HEK293 (cell line): ENCODE data around the gene ARHGAP10.

Source experiments
- CTCF ChIA-PET: fragments of 350-600 bp; formaldehyde crosslinking; extraction: SDS; loops from one replicate; lab custom pipeline; 2021; ENCODE audit warnings: antibody characterized with exemption; lab: Yijun Ruan, JAX
- POLR2A ChIA-PET: fragments of 300-600 bp; formaldehyde crosslinking; extraction: SDS; loops from one replicate; lab custom pipeline; 2020; ENCODE audit warnings: antibody characterized with exemption, inconsistent platforms; lab: Yijun Ruan, JAX
- H3K27ac ChIP-seq: fragments of 200-500 bp; sonication (Bioruptor generic); 2 replicates; pipeline ENCODE4 v1.5.1; 2014; ENCODE audit warnings: low read depth, low read length, control low read depth, inconsistent platforms; ENCODE audit errors: extremely low read depth
- H3K36me3 ChIP-seq, 2 experiments: fragments of 200-500 bp in 1 of 2; sonication (Bioruptor generic) in 1 of 2; 1 replicate in 1 of 2; 2 replicates in 1 of 2; pipeline ENCODE4 v1.5.1; 2014 to 2017; ENCODE audit warnings: inconsistent platforms in 2 of 2, low read length in 2 of 2; ENCODE audit not compliant: control insufficient read depth in 2 of 2, insufficient read depth in 1 of 2
- H3K4me1 ChIP-seq: fragments of 200-500 bp; sonication (Bioruptor generic); 2 replicates; pipeline ENCODE4 v1.5.1; 2014; ENCODE audit warnings: mild to moderate bottlenecking, low read length, inconsistent platforms; ENCODE audit not compliant: control insufficient read depth, insufficient read depth
- H3K4me3 ChIP-seq: 2 replicates; pipeline ENCODE4 v1.5.1; 2011; ENCODE audit warnings: low read depth, mild to moderate bottlenecking, control low read depth, low read length, moderate library complexity
- H3K9me3 ChIP-seq: fragments of 200-500 bp; sonication (Bioruptor generic); 2 replicates; pipeline ENCODE4 v1.5.1; 2014; ENCODE audit warnings: low read depth, low read length, inconsistent platforms; ENCODE audit not compliant: control insufficient read depth, insufficient read depth
- ATF2 ChIP-seq: fragments of 450-650 bp; formaldehyde crosslinking; IDR thresholded peaks from 2 replicates; pipeline ENCODE4 v1.5.1; 2016; ENCODE audit warnings: missing biosample characterization, missing genetic modification characterization, low read depth
- PBX3 ChIP-seq: sonication (generic); formaldehyde crosslinking; IDR thresholded peaks from 2 replicates; pipeline ENCODE4 v1.8.1; 2022; ENCODE audit warnings: mild to moderate bottlenecking, moderate library complexity, missing genetic modification reagents
- ZBTB11 ChIP-seq: fragments of 450-650 bp; formaldehyde crosslinking; conservative IDR thresholded peaks from 2 replicates; pipeline ENCODE4 v1.5.1; 2016; ENCODE audit warnings: low read depth, missing biosample characterization, missing genetic modification characterization
- ZBTB17 ChIP-seq: fragments of 450-650 bp; formaldehyde crosslinking; IDR thresholded peaks from 2 replicates; pipeline ENCODE4 v1.5.1; 2016; ENCODE audit warnings: missing biosample characterization, missing genetic modification characterization
- ZBTB26 ChIP-seq: fragments of 450-650 bp; formaldehyde crosslinking; optimal IDR thresholded peaks from 2 replicates; pipeline ENCODE3; 2016; ENCODE audit warnings: missing biosample characterization, mild to moderate bottlenecking, missing genetic modification characterization
- ZFP37 ChIP-seq: fragments of 450-650 bp; formaldehyde crosslinking; IDR thresholded peaks from 2 replicates; pipeline ENCODE4 v1.5.1; 2016; ENCODE audit warnings: missing biosample characterization, missing genetic modification characterization
- ZNF211 ChIP-seq: fragments of 450-650 bp; formaldehyde crosslinking; IDR thresholded peaks from 2 replicates; pipeline ENCODE4 v1.5.1; 2016; ENCODE audit warnings: low read depth, missing biosample characterization, missing genetic modification characterization
- ZNF473 ChIP-seq: fragments of 450-650 bp; formaldehyde crosslinking; IDR thresholded peaks from 2 replicates; pipeline ENCODE4 v1.5.1; 2017; ENCODE audit warnings: missing biosample characterization, missing genetic modification characterization
- ZNF529 ChIP-seq: fragments of 450-650 bp; formaldehyde crosslinking; IDR thresholded peaks from 2 replicates; pipeline ENCODE4 v1.5.1; 2017; ENCODE audit warnings: missing genetic modification characterization, missing biosample characterization; ENCODE audit not compliant: insufficient replicate concordance
- ZNF549 ChIP-seq: fragments of 450-650 bp; IDR thresholded peaks from 2 replicates; pipeline ENCODE4 v1.5.1; 2018; ENCODE audit warnings: missing biosample characterization, missing genetic modification characterization, mild to moderate bottlenecking, inconsistent platforms, moderate library complexity
- ZNF580 ChIP-seq: fragments of 450-650 bp; formaldehyde crosslinking; IDR thresholded peaks from 2 replicates; pipeline ENCODE4 v1.5.1; 2016; ENCODE audit warnings: missing biosample characterization, missing genetic modification characterization
- ZNF623 ChIP-seq: fragments of 450-650 bp; formaldehyde crosslinking; IDR thresholded peaks from 2 replicates; pipeline ENCODE4 v1.5.1; 2016; ENCODE audit warnings: missing biosample characterization, missing genetic modification characterization
- ZNF654 ChIP-seq: fragments of 450-650 bp; formaldehyde crosslinking; IDR thresholded peaks from 2 replicates; pipeline ENCODE4 v1.5.1; 2016; ENCODE audit warnings: low read depth, missing biosample characterization, missing genetic modification characterization
- ZNF704 ChIP-seq: fragments of 450-650 bp; formaldehyde crosslinking; IDR thresholded peaks from 2 replicates; pipeline ENCODE4 v1.5.1; 2016; ENCODE audit warnings: missing biosample characterization, missing genetic modification characterization
- ZNF768 ChIP-seq: fragments of 450-650 bp; formaldehyde crosslinking; IDR thresholded peaks from 2 replicates; pipeline ENCODE4 v1.5.1; 2018; ENCODE audit warnings: missing biosample characterization, mild to moderate bottlenecking, missing genetic modification characterization
- ZNF830 ChIP-seq: fragments of 450-650 bp; IDR thresholded peaks from 2 replicates; pipeline ENCODE4 v1.5.0; 2018; ENCODE audit warnings: missing biosample characterization, missing genetic modification characterization, low read depth, mild to moderate bottlenecking, moderate library complexity
- ZNF837 ChIP-seq: fragments of 450-650 bp; formaldehyde crosslinking; IDR thresholded peaks from 2 replicates; pipeline ENCODE4 v1.5.1; 2016; ENCODE audit warnings: missing biosample characterization, missing genetic modification characterization

Gene ARHGAP10

GRCh38 chr4:147960971-147961370 is 229.1 kb downstream of the ARHGAP10 start:
- CTCF ChIA-PET: interaction anchor here (0.6 kb wide), 1 partner anchor 30 kb away, joined by 3 read pairs; no protein-coding TSS in a partner anchor
- TF ChIP-seq ZBTB17 (tag by site-specific recombination): no peak
- no peak for TF ChIP-seq ZNF580
- no peak for TF ChIP-seq ZNF837
- TF ChIP-seq ZBTB26 (tag by site-specific recombination): no peak
- no peak for TF ChIP-seq ZNF549 (tag by site-specific recombination)
- Histone ChIP-seq H3K27ac (no peak overlapping the region), H3K4me3 (no peak overlapping the region), H3K36me3 (no peaks in the 10 kb centered on the region), H3K9me3 (no peaks in the 10 kb centered on the region), H3K4me1 (no peaks in the 10 kb centered on the region)
- POLR2A ChIA-PET: no interaction called here

- no peaks in the 10 kb centered on the region for H3K4me1 ChIP-seq
- no peaks in the 10 kb centered on the region for H3K9me3 ChIP-seq
- no peak overlapping the region for H3K4me3 ChIP-seq
- ChIA-PET POLR2A (no interaction called here), CTCF (no interaction called here)
- H3K36me3 ChIP-seq: peaks cover 0 to 5% of the 10 kb centered on the region in 2 experiments; a peak in 1 of 3 replicates
- H3K27ac ChIP-seq: no peak overlapping the region
- TF ChIP-seq ZNF704 (tag by site-specific recombination) (no peak), ZNF473 (no peak), ZNF623 (no peak), ZNF211 (no peak), ATF2 (tag by site-specific recombination) (no peak), ZBTB11 (no peak), ZNF654 (tag by site-specific recombination) (no peak), ZNF529 (tag by site-specific recombination) (no peak)
Measured at GRCh38 chr4:147963839-147964238, 232.0 kb downstream of the ARHGAP10 start.

- Histone ChIP-seq H3K27ac (no peak overlapping the region), H3K4me3 (no peak overlapping the region), H3K36me3 (peaks cover 0 to 5% of the 10 kb centered on the region in 2 experiments; a peak in 1 of 3 replicates), H3K9me3 (no peaks in the 10 kb centered on the region), H3K4me1 (no peaks in the 10 kb centered on the region)
- ChIA-PET POLR2A (no interaction called here), CTCF (no interaction called here)
- TF ChIP-seq ZNF768 (tag by site-specific recombination) (no peak), ZNF830 (tag by site-specific recombination) (no peak), ZNF837 (no peak), ZNF211 (no peak), ZFP37 (tag by site-specific recombination) (no peak), PBX3 (CRISPR knock-in tag) (no peak)
Measured at GRCh38 chr4:147964266-147964880, 232.5 kb downstream of the ARHGAP10 start.
